SU-DHL-6 (cell line): ENCODE results near the gene FAM110C.
"Not testable (repeated sequence)": the region's sequence is repeated elsewhere in the genome, so short reads cannot be mapped to it uniquely, and the experiment has no call there.

Experiments
- H2AFZ ChIP-seq: fragments of 200-600 bp; sonication (generic); 2 replicates; pipeline ENCODE4 v1.6.1; 2014; ENCODE audit warnings: low read depth, mild to moderate bottlenecking, moderate library complexity, mixed read lengths, antibody characterized with exemption, low read length; ENCODE audit not compliant: severe bottlenecking
- H3F3A ChIP-seq: fragments of 200-600 bp; shearing (Covaris generic); 2 replicates; pipeline ENCODE4 v1.6.0; 2016; ENCODE audit warnings: antibody characterized with exemption, mild to moderate bottlenecking; ENCODE audit not compliant: insufficient read depth
- H3K27ac ChIP-seq: fragments of 200-600 bp; sonication (generic); 2 replicates; pipeline ENCODE4 v1.5.1; 2016; ENCODE audit warnings: low read depth, mild to moderate bottlenecking, low read length, moderate library complexity, mixed read lengths
- H3K27me3 ChIP-seq: fragments of 200-600 bp; sonication (generic), shearing (Covaris generic); 2 replicates; pipeline ENCODE4 v1.6.0; 2014; ENCODE audit warnings: mild to moderate bottlenecking, low read length
- H3K36me3 ChIP-seq: fragments of 200-600 bp; sonication (generic); 2 replicates; pipeline ENCODE4 v1.6.1; 2014; ENCODE audit warnings: mild to moderate bottlenecking, low read length, mixed read lengths
- H3K4me2 ChIP-seq: fragments of 300-600, 200-600 bp; shearing (Covaris generic), sonication (generic); 2 replicates; pipeline ENCODE4 v1.6.0; 2014; ENCODE audit warnings: low read length, low read depth, mild to moderate bottlenecking; ENCODE audit not compliant: poor library complexity, severe bottlenecking
- H3K4me3 ChIP-seq: fragments of 200-600 bp; sonication (generic); 2 replicates; pipeline ENCODE4 v1.5.1; 2014; ENCODE audit warnings: antibody characterized with exemption, low read length, mild to moderate bottlenecking, mixed read lengths; ENCODE audit not compliant: insufficient read depth, poor library complexity, severe bottlenecking
- H3K79me2 ChIP-seq: fragments of 200-600 bp; sonication (generic); 2 replicates; pipeline ENCODE4 v1.6.1; 2014; ENCODE audit warnings: mild to moderate bottlenecking, low read length, moderate library complexity; ENCODE audit not compliant: insufficient read depth
- H3K9ac ChIP-seq: fragments of 200-600 bp; sonication (generic); 2 replicates; pipeline ENCODE4 v1.7.0; 2014; ENCODE audit warnings: mild to moderate bottlenecking, low read length
- H3K9me2 ChIP-seq: fragments of 200-600 bp; sonication (generic); replicated peaks from 2 replicates; pipeline ENCODE4 v1.6.1; 2014; ENCODE audit warnings: low read length; ENCODE audit not compliant: insufficient read depth
- H3K9me3 ChIP-seq: fragments of 200-600 bp; sonication (generic); 2 replicates; pipeline ENCODE4 v1.6.1; 2014; ENCODE audit warnings: low read length, mixed read lengths; ENCODE audit not compliant: insufficient read depth
- H4K20me1 ChIP-seq: fragments of 200-600 bp; sonication (generic); 2 replicates; pipeline ENCODE4 v1.6.1; 2014; ENCODE audit warnings: low read depth, mild to moderate bottlenecking, antibody characterized with exemption, low read length, moderate library complexity, mixed read lengths
- EZH2phosphoT487 ChIP-seq: fragments of 200-600 bp; sonication (generic), shearing (Covaris generic); conservative IDR thresholded peaks from 2 replicates; pipeline ENCODE4 v1.6.1; 2018; ENCODE audit warnings: mild to moderate bottlenecking, antibody characterized with exemption, low read length, moderate library complexity, mixed read lengths
- TF ChIP-seq, protein P1 (sequence below): fragments of 200-600 bp; sonication (generic); IDR thresholded peaks from one replicate; pipeline ENCODE4 v1.5.1; 2017; ENCODE audit warnings: antibody characterized with exemption, mild to moderate bottlenecking, low read length, moderate library complexity; ENCODE audit not compliant: insufficient read depth, poor library complexity, severe bottlenecking

The FAM110C gene

GRCh38 chr2:28406-28975, 17.8 kb downstream of the FAM110C start:
- no peaks in the 10 kb centered on the region for H3K9me2 ChIP-seq
- no peak overlapping the region for H3K4me2 ChIP-seq
- H3K36me3 ChIP-seq, result no peaks in the 10 kb centered on the region
- no peaks in the 10 kb centered on the region for H3K79me2 ChIP-seq
- H3F3A ChIP-seq, result no peaks in the 10 kb centered on the region
- no peaks in the 10 kb centered on the region for H3K27me3 ChIP-seq
- no peak overlapping the region for H3K27ac ChIP-seq
- no peak for TF ChIP-seq EZH2phosphoT487
- TF ChIP-seq, protein P1, sequence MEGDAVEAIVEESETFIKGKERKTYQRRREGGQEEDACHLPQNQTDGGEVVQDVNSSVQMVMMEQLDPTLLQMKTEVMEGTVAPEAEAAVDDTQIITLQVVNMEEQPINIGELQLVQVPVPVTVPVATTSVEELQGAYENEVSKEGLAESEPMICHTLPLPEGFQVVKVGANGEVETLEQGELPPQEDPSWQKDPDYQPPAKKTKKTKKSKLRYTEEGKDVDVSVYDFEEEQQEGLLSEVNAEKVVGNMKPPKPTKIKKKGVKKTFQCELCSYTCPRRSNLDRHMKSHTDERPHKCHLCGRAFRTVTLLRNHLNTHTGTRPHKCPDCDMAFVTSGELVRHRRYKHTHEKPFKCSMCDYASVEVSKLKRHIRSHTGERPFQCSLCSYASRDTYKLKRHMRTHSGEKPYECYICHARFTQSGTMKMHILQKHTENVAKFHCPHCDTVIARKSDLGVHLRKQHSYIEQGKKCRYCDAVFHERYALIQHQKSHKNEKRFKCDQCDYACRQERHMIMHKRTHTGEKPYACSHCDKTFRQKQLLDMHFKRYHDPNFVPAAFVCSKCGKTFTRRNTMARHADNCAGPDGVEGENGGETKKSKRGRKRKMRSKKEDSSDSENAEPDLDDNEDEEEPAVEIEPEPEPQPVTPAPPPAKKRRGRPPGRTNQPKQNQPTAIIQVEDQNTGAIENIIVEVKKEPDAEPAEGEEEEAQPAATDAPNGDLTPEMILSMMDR, result no peak
- H3K9me3 ChIP-seq, result no peaks in the 10 kb centered on the region
- no peak overlapping the region for H2AFZ ChIP-seq
- H3K4me3 ChIP-seq, result no peak overlapping the region
- no peak overlapping the region for H3K9ac ChIP-seq
- no peaks in the 10 kb centered on the region for H4K20me1 ChIP-seq

- Histone ChIP-seq H3K36me3 (no peaks in the 10 kb centered on the region), H3K4me3 (no peak overlapping the region), H3F3A (no peaks in the 10 kb centered on the region), H3K9ac (no peak overlapping the region), H4K20me1 (no peaks in the 10 kb centered on the region), H3K27ac (no peak overlapping the region), H3K9me2 (no peaks in the 10 kb centered on the region), H3K79me2 (no peaks in the 10 kb centered on the region), H2AFZ (no peak overlapping the region), H3K9me3 (no peaks in the 10 kb centered on the region), H3K27me3 (no peaks in the 10 kb centered on the region), H3K4me2 (no peak overlapping the region)
- TF ChIP-seq, protein P1, result no peak
- TF ChIP-seq EZH2phosphoT487, result no peak
Observed at GRCh38 chr2:26891-27290, 19.4 kb downstream of the FAM110C start.

DNA sequence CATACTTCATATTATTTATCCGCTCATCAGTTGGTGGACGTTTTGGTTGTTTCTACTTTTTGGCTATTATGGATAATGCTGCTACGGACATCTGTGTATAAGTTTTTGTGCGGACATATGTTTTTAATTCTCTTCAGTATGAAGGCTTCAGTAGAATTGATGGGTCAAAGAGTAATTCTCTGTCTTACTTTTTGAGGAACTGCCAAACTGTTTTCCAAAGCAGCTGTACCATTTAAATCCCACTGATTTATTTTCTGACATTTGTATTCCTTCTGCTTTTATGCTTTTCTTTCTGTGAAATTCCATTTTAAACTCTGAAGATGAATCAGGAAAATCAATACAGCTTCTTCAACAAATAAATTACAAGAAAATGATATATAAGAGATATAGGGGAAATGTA, 20.8 kb downstream of the FAM110C start:
- no peak overlapping the region for H3K4me3 ChIP-seq
- H3K27me3 ChIP-seq, result no peaks in the 10 kb centered on the region
- no peaks in the 10 kb centered on the region for H3K79me2 ChIP-seq
- H2AFZ ChIP-seq, result no peak overlapping the region
- H4K20me1 ChIP-seq, result no peaks in the 10 kb centered on the region
- H3K9me2 ChIP-seq, result no peaks in the 10 kb centered on the region
- no peaks in the 10 kb centered on the region for H3F3A ChIP-seq
- H3K27ac ChIP-seq, result no peak overlapping the region
- H3K9me3 ChIP-seq, result no peaks in the 10 kb centered on the region
- H3K36me3 ChIP-seq, result no peaks in the 10 kb centered on the region
- no peak overlapping the region for H3K9ac ChIP-seq
- no peak overlapping the region for H3K4me2 ChIP-seq
- TF ChIP-seq EZH2phosphoT487, result no peak
- TF ChIP-seq, protein P1, result no peak

GRCh38 chr2:24591-24990, 21.7 kb downstream of the FAM110C start:
- not testable (repeated sequence) for H3K9ac ChIP-seq, H2AFZ ChIP-seq, H3K9me3 ChIP-seq, H3K36me3 ChIP-seq, H4K20me1 ChIP-seq, H3K27ac ChIP-seq, H3K79me2 ChIP-seq, H3F3A ChIP-seq, H3K9me2 ChIP-seq, H3K27me3 ChIP-seq, H3K4me2 ChIP-seq, H3K4me3 ChIP-seq
